HS-27A (cell line): ENCODE measurements around the gene RERE.
A peak's percentile ranks its signal among the peaks of the same experiment; 100 is the strongest.
"Not testable (repeated sequence)": the region's sequence is repeated elsewhere in the genome, so short reads cannot be mapped to it uniquely, and the experiment has no call there.

ENCODE experiments used
- DNase-seq: peaks from one replicate; pipeline ENCODE4 v3.0.0-alpha.2; 2012; ENCODE audit warnings: low read depth, missing footprints

The RERE gene

DNA sequence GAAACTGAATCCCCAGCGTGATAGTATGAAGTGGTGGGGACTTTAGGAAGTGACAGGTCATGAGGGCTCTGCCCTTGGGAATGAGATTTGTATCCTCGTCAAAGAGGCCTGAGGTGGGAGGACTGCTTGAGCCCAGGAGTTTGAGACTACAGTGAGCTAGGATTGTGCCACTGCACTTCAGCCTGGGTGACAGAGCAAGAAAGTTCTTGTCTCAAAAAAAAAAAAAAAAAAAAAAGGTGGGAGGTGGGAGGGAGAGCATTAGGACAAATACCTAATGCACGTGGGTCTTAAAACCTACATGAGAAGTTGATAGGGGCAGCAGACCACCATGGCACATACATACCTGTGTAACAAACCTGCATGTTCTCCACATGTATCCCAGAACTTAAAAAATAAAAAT is 24.0 kb upstream of the RERE start:
- DNase-seq = no peak

DNA sequence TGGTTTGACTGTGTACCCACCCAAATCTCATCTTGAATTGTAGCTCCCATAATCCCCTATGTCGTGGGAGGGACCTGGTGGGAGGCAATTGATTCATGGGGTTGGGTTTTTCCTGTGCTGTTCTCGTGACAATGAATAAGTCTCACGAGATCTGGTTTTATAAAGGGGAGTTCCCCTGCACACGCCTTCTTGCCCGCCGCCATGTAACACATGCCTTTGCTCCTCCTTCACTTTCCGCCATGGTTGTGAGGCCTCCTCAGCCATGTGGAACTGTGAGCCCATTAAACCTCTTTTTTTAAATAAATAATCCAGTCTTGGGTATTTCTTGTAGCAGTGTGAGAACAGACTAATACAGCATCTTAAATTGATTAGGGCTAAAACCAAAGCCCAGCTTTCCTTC is 22.6 kb upstream of the RERE start:
- DNase-seq = no peak

- DNase-seq = no peak
Observed at GRCh38 chr1:8835941-8836643, 18.7 kb upstream of the RERE start.

DNA sequence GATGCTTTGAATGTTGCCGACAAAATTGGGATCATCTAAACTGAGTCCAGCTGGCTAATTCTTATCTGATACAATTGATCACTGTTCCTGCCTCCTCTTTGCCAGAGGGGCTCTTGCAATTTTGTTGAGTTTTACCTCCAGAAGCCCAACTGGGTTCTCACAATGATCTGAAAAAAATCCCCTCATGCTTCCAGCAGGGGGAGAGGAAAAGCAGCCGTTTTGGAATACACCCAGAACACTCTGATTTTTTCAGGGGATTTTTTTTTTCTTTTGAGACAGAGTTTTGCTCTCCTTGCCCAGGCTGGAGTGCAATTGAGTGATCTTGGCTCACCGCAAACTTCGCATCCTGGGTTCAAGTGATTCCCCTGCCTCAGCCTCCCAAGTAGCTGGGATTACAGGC is 13.9 kb upstream of the RERE start:
- DNase-seq = no peak

- DNase-seq = not testable (repeated sequence)
Observed at GRCh38 chr1:8830732-8831131, 13.3 kb upstream of the RERE start.

DNA sequence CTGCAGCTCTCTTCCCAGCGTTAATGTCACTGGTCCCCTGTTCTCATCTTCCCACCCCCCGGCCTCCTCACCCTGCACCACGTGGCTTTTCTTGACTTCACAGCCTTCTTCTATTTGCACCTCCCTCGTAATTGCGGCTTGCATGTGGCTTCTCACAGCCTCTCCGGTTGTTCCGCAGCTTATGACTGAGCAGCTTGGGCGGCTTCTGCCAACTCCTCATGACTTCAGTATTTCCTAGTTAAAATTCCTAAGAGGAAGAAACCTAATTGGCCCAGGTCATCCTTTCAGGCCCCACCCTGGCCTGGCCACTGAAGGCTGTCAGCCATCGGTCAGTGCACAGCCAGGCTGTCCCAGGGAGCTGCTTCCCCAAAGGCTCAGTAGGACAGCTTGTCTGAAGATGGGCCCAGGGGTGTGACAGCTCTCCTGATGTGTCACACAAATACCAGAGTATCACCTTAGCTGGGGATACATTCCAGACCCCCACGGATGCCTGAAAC is 8.6 kb upstream of the RERE start:
- DNase-seq = no peak

GRCh38 chr1:8823295-8823664 is 5.8 kb upstream of the RERE start:
- no peak for DNase-seq

- peak; percentile 75 for DNase-seq
Observed at GRCh38 chr1:8822373-8823294, 5.2 kb upstream of the RERE start.

DNA sequence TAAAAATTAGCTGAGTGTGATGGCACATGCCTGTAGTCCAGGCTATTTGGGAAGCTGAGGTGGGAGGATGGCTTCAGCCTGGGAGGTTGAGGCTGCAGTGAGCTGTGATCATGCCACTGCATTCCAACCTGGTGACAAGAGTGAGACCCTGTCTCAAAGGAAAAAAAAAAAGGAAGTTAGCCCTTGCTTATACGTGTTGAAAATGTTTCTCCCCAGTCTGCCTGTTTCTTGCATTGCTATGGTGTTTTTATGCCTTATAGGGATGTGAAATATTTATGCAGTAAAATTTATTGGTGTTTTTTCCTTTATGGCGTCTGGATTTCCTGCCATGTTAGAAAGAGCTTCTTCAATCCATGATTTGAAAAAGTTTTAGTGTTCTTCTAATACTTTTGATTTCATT is 3.6 kb upstream of the RERE start:
- no peak for DNase-seq

- DNase-seq = not testable (repeated sequence)
Observed at GRCh38 chr1:8818789-8819188, 1.3 kb upstream of the RERE start.

- peak; percentile 66 for DNase-seq
Observed at GRCh38 chr1:8818325-8818775, 910 bp upstream of the RERE start.

DNA sequence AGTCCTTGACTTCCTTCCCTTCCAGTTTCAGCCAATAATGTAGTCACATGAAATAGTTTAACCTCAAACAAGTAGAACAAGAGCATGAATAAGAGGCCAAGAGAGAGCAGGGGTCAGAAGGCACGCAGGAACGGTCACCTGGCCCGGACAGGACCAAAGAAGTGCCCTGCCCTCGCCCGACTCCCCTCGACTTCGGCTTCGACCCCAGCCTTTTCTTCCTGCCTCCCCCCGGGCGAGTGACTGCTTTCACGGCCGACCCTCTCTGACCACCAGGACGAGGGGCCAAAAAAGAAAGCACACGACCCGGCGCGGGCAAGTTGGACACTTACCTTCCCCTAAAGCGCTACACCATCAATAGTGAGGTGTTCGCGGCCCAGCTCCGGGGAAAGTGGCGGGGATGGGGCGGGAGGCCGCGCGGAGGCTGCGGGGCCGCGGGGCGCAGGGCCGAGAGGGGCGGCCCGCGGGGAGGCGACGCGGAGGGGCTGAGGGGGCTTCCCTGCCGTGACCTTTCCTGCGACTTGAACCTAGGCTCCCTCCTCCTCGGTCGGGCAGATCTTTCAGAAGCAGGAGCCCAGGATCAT is 519 bp downstream of the RERE start:
- DNase-seq = no peak

- DNase-seq = no peak
Observed at GRCh38 chr1:8816264-8816663, 1.2 kb downstream of the RERE start.

GRCh38 chr1:8815582-8816151 is 1.8 kb downstream of the RERE start:
- no peak for DNase-seq

GRCh38 chr1:8814865-8815264 is 2.6 kb downstream of the RERE start:
- DNase-seq = no peak

GRCh38 chr1:8813991-8814390 is 3.4 kb downstream of the RERE start:
- no peak for DNase-seq

DNA sequence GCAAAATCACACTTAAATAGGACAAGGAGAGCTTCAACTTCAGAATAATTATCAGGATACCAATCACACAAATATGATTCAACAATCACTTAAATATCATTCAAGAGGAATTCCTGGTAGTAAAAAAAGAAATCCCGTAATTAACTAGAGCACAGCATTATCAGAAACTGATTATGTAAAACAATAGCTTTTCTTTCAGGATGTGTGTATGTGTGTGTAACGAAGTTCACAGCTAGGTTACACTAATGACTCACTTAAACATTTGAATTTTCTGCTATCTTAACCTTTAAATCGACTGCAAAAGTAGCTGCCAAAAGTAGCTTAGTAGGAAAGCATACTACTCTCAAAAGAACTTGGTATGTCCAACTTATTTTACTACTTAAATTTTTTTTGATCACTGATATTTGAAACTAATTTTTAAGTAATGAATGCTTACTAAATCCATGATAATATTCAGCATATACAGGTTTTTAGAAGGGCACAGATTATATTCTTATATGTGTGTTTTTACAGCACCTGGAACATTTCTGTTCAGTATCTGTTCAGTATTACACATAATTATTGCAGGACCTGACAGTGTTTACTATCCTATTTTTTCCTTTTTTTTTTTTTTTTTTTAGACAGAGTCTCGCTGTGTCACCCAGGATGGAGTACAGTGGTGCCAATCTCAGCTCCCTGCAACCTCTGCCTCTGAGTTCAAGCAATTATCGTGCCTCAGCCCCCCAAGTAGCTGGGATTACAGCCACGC is 4.2 kb downstream of the RERE start:
- DNase-seq = no peak

DNA sequence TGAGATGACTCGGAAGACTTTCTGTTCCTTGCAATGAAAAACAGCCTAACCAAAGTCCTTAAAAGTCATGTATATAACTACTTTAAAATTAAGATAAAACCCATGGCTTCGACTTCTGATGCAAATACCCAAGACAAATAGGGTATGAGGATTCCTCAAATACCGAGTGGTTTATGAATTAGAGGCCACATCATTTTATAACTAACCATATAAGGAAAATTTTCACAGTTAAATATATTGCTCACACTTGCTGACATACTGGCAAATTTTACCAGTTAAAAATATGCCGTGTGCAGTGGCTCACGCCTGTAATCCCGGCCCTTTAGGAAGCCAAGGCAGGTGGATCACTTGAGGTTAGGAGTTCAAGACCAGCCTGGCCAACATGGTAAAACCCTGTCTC is 5.4 kb downstream of the RERE start:
- no peak for DNase-seq

- no peak for DNase-seq
Observed at GRCh38 chr1:8810987-8811386, 6.5 kb downstream of the RERE start.

DNA sequence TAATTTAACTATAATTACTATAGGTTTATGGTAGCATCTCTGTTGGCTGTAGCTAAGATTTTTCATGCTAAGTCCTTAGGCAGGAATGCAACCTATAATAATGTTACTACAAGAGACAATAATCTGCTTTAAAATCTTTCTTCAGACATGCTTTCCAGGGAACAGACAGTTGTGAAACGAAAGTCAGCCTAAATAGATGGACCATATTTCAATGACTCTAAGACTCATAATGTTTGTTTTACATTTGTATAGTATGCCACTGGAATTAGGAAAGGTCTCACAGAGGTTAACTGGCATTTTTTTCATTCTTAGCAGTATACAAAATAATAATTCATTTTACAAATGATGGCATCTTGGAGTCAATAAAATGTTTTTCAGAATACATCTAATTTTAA is 8.1 kb downstream of the RERE start:
- no peak for DNase-seq

- no peak for DNase-seq
Observed at GRCh38 chr1:8807004-8807403, 10.4 kb downstream of the RERE start.

GRCh38 chr1:8800416-8800815 is 17.0 kb downstream of the RERE start:
- DNase-seq = no peak
